Loucy (cell line): ENCODE measurements around the gene SLC22A3.

Experiments used
- EZH2phosphoT487 ChIP-seq: fragments of 200-600 bp; IDR thresholded peaks from 2 replicates; pipeline ENCODE4 v1.6.1; 2018; ENCODE audit warnings: antibody characterized with exemption, mild to moderate bottlenecking, moderate library complexity, borderline replicate concordance
- TF ChIP-seq, protein P1 (sequence below): fragments of 200-600 bp; sonication (generic); conservative IDR thresholded peaks from 2 replicates; pipeline ENCODE4 v1.5.1; 2014; ENCODE audit warnings: mild to moderate bottlenecking, antibody characterized with exemption, low read length

GRCh38 chr6:160462116-160462515 lies 113.9 kb downstream of the SLC22A3 start:
- TF ChIP-seq, protein P1, sequence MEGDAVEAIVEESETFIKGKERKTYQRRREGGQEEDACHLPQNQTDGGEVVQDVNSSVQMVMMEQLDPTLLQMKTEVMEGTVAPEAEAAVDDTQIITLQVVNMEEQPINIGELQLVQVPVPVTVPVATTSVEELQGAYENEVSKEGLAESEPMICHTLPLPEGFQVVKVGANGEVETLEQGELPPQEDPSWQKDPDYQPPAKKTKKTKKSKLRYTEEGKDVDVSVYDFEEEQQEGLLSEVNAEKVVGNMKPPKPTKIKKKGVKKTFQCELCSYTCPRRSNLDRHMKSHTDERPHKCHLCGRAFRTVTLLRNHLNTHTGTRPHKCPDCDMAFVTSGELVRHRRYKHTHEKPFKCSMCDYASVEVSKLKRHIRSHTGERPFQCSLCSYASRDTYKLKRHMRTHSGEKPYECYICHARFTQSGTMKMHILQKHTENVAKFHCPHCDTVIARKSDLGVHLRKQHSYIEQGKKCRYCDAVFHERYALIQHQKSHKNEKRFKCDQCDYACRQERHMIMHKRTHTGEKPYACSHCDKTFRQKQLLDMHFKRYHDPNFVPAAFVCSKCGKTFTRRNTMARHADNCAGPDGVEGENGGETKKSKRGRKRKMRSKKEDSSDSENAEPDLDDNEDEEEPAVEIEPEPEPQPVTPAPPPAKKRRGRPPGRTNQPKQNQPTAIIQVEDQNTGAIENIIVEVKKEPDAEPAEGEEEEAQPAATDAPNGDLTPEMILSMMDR: no peak
- no peak for TF ChIP-seq EZH2phosphoT487
